ENCODE measurements around the gene DCAF5.
"Not testable (repeated sequence)": the region's sequence is repeated elsewhere in the genome, so short reads cannot be mapped to it uniquely, and the experiment has no call there.

DCAF5 gene

DNA sequence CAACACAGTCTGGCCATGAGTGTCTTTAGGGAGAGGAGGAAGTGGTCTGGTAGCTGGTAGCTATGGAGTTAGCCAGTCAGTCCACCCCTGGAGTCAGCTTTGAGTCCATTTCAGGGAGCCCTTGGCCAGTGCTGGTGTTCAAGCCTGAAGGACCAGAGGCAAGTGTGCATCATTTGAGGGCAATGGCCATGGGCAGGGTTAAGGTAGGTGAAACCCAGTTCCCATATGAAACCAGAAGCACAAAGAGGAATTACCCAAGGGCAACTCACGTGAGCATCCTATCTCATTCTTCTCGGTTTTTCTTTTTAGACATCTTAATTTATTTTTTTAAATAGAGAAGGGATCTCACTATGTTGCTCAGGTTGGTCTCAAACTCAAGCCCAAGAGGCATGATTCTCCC lies 112.6 kb downstream of the DCAF5 start:
- DNase-seq, result no peak

DNA sequence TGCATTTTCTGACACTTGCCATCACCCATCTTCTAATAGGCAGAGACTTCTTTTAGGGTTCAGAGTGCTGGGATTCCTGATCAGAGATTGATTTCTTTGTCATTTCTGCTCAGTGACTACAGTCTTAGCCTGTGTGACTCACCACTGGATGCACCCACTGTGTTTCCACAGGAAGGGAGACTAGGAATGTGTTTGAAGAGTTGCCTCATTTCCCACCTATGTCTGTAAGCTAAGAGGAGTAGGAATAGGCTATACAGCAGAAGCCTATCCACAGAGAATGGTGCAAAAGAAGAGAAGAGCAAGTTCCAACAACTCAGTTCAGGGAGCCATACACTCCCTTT lies 113.7 kb downstream of the DCAF5 start:
- peak; percentile 88 for DNase-seq

- DNase-seq, result peak; percentile 98
Observed at GRCh38 chr14:69038455-69039287, 114.2 kb downstream of the DCAF5 start.

DNA sequence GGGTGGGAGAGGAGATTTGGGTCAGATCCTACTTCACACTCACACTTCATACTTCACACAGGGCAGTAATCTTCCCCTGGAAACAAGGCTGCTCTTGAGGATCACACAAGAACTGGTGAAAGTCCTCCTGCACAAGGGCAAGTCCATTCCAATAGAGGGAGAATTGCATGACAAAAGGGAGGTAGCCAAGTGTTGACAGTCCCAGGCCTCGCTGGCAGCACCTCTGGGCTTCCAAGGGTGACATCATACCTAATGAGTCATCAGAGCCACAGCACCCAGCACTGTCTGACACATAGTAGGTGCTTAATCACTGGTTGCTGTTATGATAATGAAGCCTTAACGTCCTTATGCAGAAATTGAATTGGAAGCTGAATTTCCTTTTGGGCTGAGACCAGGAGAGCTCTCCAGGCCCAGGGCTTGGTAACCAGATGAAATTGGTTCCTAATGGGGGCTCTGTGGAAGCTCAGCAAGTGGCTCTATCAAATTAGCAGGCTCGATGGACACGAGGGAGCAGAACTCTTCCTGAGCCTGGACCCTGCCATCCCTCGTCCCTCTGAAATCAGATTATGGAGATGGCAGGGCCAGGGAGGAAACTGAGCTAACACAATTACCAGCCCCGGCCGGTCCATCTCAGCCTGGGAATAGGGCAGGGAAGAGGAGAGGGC lies 115.0 kb downstream of the DCAF5 start:
- DNase-seq, result peak; percentile 80

DNA sequence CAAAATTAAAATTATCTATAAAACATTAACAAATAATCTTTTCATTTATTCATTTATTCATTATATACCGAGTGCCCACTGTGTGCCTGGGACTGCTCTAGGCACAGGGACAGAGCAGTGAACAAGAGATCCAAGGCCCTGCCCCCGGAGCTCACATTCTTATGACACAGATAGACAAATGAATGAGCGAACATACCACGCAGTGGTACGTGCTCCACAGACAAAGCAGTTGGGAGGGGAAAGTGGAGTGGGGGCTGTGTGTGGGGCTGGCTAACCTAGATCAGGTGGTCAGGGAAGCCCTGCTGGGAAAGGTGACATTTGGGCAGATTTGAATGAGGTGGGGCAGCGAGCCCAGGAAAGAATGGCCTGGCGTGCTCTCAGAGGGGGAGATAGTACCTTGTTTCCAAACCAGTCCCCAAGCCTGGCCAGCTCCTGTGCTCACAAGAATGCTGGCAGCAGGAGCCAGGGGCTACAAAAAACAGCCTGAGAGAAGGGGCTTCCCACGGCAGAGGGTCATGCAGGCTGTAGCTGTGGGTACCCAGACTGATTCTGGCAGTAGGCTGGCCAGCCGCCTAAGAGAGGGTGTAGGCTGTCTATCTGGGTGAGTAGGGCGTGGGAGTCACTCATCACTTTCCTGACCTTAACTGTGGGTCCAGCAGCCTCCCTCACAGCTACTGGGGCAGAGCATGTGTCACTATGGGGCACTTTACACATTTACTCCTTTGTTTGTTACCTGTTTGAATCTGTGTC lies 116.0 kb downstream of the DCAF5 start:
- peak; percentile 71 for DNase-seq

DNA sequence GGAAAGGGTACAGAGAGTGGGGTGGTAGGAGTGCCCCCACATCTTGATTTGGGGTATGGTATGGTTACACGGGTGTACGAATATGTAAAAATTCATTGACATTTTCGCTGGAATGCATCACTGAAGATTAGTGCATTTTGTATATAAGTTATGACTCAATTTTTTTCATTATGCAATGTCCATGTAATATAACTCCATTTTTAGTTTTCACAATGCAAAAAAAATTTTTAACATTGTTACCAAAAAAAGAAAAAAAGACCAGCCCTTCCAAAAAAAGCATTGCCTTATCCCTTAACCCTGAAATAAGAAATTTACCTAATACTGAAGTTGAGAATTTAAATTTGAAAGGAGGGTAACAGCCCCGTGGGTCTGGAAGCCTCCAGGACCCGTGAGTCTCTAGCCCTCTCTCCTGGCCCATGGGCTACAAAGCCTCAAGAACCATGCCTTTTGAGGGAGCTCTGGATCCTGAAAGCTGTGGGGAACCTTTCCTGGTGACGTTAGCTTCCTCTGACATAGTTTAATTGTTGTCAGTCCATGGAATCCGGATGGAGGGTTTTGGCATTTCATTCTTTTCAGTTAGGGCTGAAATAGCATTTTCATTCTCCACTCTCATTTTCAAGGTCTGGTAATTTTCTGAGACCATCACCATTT lies 118.2 kb downstream of the DCAF5 start:
- peak; percentile 78 for DNase-seq

GRCh38 chr14:69027242-69027913 lies 125.5 kb downstream of the DCAF5 start:
- DNase-seq, result no peak

GRCh38 chr14:69023035-69023434 lies 129.9 kb downstream of the DCAF5 start:
- DNase-seq, result no peak

DNA sequence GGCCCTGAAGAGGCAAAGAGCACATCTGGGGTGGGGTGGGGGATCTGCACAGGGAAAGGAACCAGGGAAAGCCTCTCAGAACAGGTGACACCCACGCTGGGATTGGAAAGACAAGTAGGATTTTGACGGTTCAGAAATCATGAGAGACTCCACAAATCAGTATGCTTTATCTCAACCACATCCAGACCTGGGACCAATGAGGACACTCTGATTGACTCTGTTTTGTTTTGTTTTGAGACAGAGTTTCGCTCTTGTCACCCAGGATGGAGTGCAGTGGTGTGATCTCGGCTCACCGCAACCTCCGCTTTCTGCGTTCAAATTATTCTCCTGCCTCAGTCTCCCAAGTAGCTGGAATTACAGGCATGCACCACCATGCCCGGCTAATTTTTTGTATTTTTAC lies 130.8 kb downstream of the DCAF5 start:
- DNase-seq, result not testable (repeated sequence)

GRCh38 chr14:69017706-69018105 lies 135.2 kb downstream of the DCAF5 start:
- no peak for DNase-seq

DNA sequence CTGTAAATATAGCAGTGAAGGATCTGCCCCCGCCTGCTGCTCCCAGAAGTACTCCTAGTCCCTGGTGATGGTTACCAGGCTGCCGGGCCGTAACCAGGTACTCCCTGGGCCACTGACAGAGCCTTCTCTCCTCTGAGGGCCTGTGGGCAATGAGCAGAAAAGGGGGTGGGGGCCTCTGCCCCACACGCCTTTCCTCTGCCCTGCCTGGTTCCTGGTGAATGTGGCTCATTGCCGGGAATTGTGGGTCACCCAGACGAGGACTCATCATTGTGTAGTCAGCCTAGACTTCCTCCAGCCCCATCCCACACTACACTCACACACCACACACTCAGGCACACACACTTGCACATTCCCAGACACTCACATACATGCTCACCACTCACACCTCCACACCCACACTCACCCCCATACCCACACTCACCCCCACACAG lies 138.1 kb downstream of the DCAF5 start:
- DNase-seq, result peak; percentile 49

- DNase-seq, result peak; percentile 64
Observed at GRCh38 chr14:69013943-69014782, 138.8 kb downstream of the DCAF5 start.

GRCh38 chr14:69012256-69012953 lies 140.5 kb downstream of the DCAF5 start:
- peak; percentile 11 for DNase-seq

GRCh38 chr14:69010648-69011047 lies 142.3 kb downstream of the DCAF5 start:
- DNase-seq, result no peak

- peak; percentile 60 for DNase-seq
Observed at GRCh38 chr14:69008421-69008884, 144.5 kb downstream of the DCAF5 start.

- no peak for DNase-seq
Observed at GRCh38 chr14:69006346-69006745, 146.6 kb downstream of the DCAF5 start.

GRCh38 chr14:69005432-69006148 lies 147.3 kb downstream of the DCAF5 start:
- peak; percentile 91 for DNase-seq

DNA sequence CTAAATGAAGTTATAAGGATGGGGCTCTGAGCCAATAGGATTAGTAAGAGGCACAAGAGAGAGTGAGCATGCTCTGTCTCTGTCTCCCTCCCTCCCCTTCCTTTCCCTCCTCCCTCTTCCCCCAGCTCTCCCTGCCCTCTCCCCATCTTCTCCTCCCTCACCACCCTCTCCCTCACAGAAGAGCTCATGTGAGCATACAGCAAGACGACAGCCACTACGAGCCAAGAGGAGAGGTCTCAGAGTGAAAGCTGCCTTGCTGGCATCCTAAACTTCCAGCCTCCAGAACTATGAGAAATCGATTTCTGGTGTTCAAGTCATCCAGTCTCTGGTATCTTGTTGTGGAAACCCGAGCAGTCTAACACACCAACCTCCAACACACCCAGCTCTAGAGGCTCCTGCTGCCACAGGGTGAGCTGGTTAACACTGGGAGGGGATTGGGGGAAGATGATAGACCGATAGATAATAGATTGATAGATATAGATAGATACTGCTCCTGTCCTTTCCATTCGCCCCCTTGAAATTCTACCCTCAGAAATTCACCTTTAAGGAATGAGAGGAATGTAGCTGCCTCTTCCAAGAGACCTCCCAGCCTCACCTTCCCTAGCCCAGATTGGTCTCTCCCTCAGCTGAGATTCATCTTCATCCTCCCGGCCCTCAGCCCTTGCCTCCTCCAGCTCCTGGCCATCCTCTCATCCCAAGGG lies 148.0 kb downstream of the DCAF5 start:
- DNase-seq, result peak; percentile 56

DNA sequence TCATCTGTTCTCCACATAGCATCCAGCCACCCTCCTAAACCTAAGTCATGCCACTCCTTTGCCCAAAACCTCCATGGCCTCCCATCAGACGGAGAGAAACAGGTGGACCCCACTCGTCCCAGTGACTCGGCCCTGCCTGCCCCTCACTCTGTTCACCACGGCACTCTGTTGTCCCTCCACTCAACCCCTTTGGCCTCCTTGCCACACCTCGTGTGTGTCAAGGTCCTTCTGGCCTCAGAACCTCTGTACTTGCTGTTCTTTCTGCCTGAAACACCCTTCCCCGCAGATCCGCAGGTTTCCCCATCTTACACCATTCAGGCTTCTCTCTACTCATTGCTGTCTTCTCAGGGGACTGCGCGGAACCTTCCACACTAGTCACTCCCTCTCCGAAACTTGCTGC lies 149.3 kb downstream of the DCAF5 start:
- no peak for DNase-seq

All from fibroblast of skin of right biceps (primary cell).